Large intestine (tissue), 3 donors: Measurements from ENCODE around the gene CSRP1. TPM values are rescaled to one million over a fixed set of nuclear protein-coding genes. Genes with fewer than 3 reads are reported as not detected.

Experiments
- DNase-seq, 2 donors: peaks; one replicate each; pipeline versions ENCODE4 v3.0.0 to v3.0.0-alpha.2; 2013
- H3K27ac ChIP-seq: one replicate; pipeline ENCODE4 v1.5.1; 2013; ENCODE audit warnings: low read length
- H3K27me3 ChIP-seq: 2 replicates; pipeline ENCODE4 v1.6.1; 2013; ENCODE audit warnings: low read length; ENCODE audit not compliant: control insufficient read depth, insufficient read depth
- H3K36me3 ChIP-seq: 2 replicates; pipeline ENCODE4 v1.6.1; 2013; ENCODE audit warnings: low read length; ENCODE audit not compliant: control insufficient read depth, insufficient read depth
- H3K4me1 ChIP-seq: one replicate; pipeline ENCODE4 v1.6.1; 2013; ENCODE audit warnings: low read length; ENCODE audit not compliant: control insufficient read depth, insufficient read depth
- H3K4me3 ChIP-seq: one replicate; pipeline ENCODE4 v1.5.1; 2013; ENCODE audit warnings: low read length
- H3K9me3 ChIP-seq: one replicate; pipeline ENCODE4 v1.6.1; 2013; ENCODE audit warnings: mild to moderate bottlenecking, low read depth, low read length, moderate library complexity; ENCODE audit not compliant: control insufficient read depth
- WGBS: methylation state at CpG from one replicate; pipeline ENCODE4 v1.1.5; 2013; ENCODE audit warnings: low lambda C conversion rate; ENCODE audit not compliant: insufficient coverage; 5-methylcytosine and 5-hydroxymethylcytosine counted together
- polyA plus RNA-seq: library from polyadenylated mRNA; unstranded; fragments of 120-200 nt; gene quantifications from one replicate; pipeline ENCODE4 v1.2.1, GENCODE V29; 2013

Gene CSRP1
- polyA plus RNA-seq, 1 donor, result 187 TPM

- H3K27ac ChIP-seq, result no peak overlapping the region
- no CpG with 5 or more reads among the region's 6 CpGs for WGBS
These were observed 70.5 kb downstream of the CSRP1 start for GRCh38 chr1:201436393-201436792.

GRCh38 chr1:201434266-201434665 lies 72.7 kb downstream of the CSRP1 start:
- Histone ChIP-seq H3K4me3 (no peak overlapping the region), H3K9me3 (no peaks in the 10 kb centered on the region), H3K27ac (no peak overlapping the region), H3K4me1 (peaks cover 4% of the 10 kb centered on the region), H3K36me3 (no peaks in the 10 kb centered on the region), H3K27me3 (no peaks in the 10 kb centered on the region)
- WGBS, result no CpG with 5 or more reads among the region's 3 CpGs
- no peak for DNase-seq

More at GRCh38 chr1:201436393-201436792, 70.5 kb downstream of the CSRP1 start:
- Histone ChIP-seq H3K36me3 (no peaks in the 10 kb centered on the region), H3K4me3 (no peak overlapping the region), H3K9me3 (no peaks in the 10 kb centered on the region), H3K27me3 (no peaks in the 10 kb centered on the region), H3K4me1 (peaks cover 4% of the 10 kb centered on the region)
- no peak for DNase-seq

GRCh38 chr1:201433609-201434008 lies 73.3 kb downstream of the CSRP1 start:
- H3K36me3 ChIP-seq, result no peaks in the 10 kb centered on the region
- no peaks in the 10 kb centered on the region for H3K9me3 ChIP-seq
- H3K4me1 ChIP-seq, result peaks cover 4% of the 10 kb centered on the region
- no peak overlapping the region for H3K4me3 ChIP-seq
- H3K27ac ChIP-seq, result no peak overlapping the region
- DNase-seq, result no peak
- 88% methylated on average over 1 of the region's 6 CpGs for WGBS
- no peaks in the 10 kb centered on the region for H3K27me3 ChIP-seq

Other genes with a start within 250 kb of the CSRP1 start
- 0.45 TPM for gene PKP1, start 223.6 kb downstream of the CSRP1 start, polyA plus RNA-seq
- gene TNNT2, start 129.4 kb downstream of the CSRP1 start, polyA plus RNA-seq, result 20.8 TPM
- gene LAD1, start 107.8 kb downstream of the CSRP1 start, polyA plus RNA-seq, result 96.4 TPM
- gene TNNI1, start 85.4 kb downstream of the CSRP1 start, polyA plus RNA-seq, result 6.9 TPM
- 9.0 TPM for gene PHLDA3, start 37.9 kb downstream of the CSRP1 start, polyA plus RNA-seq
- gene NAV1, start 32.0 kb upstream of the CSRP1 start, polyA plus RNA-seq, result 9.7 TPM